Measurements from ENCODE around the gene SLC6A2.
"Not testable (repeated sequence)": the region's sequence is repeated elsewhere in the genome, so short reads cannot be mapped to it uniquely, and the experiment has no call there.

SLC6A2 gene

DNA sequence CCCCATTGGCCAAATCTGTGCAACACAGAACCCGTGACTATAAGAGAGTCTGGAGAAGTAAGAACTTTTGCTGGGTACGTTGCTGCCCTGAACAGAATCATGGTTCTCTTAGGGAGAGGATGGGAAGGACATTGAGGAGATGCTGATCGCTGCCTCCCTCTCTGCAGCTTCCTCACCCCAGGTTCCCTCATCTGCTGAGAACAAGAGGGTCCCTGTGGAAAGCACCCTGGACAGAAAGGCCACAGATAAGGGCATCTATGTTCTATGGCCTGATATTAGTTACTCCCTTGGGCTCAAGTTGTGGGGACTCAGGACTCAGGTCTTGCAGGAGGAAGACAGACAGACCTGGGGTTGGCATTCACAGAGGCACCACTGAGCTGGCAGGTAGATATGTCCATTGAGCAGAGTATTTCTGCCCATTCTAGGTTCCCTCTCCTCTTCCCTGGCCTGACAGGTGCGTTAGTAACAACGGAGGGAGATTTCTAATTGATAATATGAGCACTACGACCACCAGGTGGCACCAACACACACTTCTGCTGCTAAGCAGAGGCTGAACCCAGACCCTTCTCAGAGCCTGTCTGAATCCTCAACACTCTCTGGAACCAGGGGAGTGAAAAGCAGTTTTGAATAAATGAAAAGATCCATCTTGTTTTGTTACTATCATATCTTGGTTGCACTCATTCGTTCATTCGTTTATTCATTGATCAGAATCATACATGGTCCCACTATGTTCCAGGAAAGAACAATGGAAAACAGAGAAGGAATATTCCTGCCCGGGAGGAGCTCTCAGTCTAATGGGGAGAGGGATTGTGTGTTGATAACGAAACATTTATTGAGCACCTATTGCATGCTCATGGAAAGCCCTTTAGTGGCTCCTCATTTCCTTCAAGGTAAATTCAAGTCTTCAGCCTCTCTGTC is 56.4 kb downstream of the SLC6A2 start:
- peak; percentile 49 for DNase-seq (ENCODE audit: low read depth)

DNA sequence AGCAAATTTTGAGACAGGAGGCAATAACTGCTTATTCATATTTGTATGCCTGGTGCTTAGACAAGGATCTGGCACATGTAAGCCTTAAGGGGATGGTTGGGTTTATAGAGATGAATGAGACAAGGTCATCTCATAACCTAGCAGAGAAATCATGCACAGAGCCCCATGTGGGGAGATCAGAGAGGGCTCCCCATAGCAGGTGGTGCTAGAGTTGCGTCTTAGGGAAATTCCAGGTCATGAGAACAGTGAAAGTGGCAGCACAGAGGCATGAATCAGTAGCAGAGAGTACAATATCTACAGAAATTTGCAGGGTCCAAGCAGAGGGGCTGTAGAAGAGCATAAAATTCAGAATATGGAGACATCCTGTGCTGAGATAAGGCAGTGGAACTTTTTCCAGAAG is 57.3 kb downstream of the SLC6A2 start:
- no peak for DNase-seq (ENCODE audit: low read depth)

DNA sequence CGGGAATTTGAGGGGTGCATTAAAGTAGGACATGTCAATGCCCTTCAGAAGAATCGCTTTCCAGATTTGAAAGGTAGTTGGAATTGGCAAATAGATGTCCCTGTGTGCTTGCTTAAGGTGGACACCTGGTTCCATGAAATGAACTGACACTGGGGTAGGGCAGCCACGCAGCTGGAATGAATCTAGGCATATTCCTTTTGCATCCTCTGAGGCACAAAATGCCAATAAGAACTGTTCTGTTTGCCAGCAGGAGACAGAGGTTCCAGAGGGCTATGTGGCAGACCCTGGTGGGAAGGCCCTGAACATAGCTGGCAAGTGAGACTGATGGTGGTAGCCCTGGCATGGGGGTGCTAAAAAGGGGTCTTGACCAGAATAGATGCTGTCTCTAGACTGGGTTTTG is 61.5 kb downstream of the SLC6A2 start:
- DNase-seq (ENCODE audit: low read depth): no peak

DNA sequence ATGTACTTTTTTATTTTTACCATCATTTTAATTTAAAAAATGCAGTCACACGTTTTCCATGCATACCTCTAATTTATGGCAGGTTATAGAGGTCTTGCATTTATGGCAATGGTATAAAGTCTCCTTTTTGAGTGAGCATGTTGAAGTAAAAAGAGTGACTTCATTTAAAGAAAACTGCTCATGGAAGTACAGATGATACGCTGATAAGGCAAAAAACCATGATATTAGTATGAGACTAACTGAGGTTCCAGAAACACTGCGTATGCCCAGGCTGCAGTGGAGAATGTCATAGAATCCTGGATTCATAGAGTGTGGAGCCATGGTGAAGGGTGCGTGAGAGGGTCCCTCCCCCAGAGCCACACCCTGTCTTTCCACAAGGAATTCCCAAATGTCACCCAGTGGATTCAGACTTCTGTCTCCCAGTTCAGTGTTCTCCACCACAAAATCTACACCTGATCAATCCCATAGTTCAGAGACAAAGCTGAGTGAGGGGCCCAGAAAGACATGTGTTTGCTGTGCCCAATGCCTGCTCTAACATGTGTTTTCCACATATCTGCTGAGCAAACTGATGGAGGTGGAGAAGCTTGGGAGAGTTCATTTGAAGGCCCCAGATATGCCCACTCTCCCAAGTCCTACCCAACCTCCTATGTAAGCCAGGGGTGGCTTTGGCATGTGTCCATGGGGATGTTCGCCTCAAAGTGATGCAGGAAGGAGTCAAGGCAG is 69.4 kb downstream of the SLC6A2 start:
- DNase-seq (ENCODE audit: low read depth): no peak

DNA sequence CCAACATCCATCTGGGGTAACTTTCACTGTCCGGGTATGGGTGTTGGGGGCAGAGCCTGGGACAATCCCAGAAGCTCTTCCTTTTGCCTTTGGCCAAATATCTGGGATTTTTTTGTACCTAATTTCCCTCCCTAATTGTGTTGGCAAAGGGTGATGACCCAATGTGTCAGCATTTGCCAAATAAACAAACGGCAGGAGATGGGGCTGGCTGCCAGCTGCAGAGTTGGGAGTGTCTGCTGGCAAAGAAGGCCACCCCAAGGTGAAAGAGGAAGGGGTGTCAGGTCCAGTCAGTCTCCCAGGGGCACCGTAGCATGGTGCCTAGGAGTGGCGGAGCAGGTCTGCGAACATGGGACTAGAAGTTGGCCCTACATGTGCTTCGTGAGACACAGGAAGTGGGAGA is 73.0 kb downstream of the SLC6A2 start:
- DNase-seq (ENCODE audit: low read depth): no peak

DNA sequence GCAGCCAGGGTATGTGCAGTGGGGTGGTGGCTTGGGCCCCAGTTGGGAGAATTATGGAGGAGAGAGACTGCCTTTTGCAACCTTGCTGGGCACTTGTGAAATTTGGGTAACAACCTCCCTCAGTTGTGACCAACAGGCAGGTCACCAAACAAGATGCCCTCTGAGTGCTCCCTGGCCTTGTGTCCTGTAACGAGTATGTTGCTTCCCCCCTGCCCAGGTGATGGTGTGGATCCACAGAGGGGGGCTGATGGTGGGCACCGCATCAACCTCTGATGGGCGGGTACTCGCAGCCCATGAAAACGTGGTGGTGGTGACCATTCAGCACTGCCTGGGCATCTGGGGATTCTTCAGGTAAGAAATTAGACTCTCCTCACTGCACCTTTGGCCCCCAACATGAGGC is 74.3 kb downstream of the SLC6A2 start:
- no peak for DNase-seq (ENCODE audit: low read depth)

DNA sequence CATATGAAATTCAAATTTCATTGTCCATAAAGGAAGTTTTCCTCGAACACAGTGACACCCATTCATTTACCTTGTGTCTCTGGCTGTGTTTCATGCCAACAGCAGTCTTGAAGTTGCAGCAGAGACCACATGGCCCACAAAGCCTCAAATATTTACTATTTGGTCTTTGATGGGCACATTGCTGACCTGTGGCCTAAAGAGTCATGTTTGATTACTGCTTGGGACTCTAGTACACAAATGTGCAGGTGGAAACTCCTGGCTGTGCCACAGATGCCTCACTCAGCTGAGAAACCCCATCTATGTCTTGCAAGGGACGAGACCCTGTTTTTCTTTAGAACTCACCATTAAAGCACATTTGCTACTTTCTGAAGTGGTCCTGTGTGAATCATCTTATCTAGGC is 76.7 kb downstream of the SLC6A2 start:
- DNase-seq (ENCODE audit: low read depth): no peak

DNA sequence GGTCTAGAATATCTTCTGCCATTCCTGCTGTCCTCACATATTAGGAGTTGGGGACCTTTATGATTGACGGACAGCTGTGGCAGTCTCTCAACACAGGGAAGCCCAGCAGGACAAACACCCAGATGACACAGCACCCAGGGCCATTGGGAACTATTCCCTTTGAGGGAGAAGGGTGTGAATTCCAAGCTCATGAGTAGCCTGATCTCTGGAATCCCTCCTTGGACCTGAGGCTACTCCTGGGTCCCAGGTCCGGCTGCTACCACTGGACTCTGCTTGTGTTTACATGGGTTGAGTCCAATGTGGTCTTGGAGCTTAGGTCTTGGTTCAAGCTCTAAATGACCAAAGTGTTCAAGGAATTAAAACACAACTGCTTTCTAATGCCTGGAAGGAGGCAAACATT is 78.9 kb downstream of the SLC6A2 start:
- DNase-seq (ENCODE audit: low read depth): no peak

DNA sequence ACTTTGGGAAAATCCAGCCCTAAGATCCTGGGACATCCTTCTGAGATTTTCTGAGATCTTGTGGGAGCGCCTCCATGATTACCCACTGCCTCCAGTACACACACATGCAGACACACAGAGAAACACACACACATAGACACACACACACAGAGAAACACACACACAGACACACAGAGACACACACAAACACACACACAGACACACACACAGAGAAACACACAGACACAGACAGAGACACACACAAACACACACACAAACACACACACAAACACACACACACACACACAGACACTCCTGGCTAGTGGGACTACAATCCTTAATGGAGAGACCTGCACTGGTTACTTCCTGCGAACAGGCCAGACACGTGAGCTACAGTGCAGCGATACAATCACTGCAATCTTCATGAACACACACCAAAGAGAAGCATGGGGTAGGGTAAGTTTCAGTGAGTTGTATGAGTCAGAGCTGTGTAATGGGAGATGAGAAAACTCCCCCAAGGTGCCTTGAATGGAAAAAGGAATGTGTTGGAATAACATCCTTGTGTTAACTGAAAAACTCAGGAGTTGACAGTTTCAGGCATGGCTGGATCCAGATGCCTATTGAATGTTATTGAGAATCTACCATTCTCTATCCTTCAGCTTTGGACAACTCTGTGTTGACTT is 79.5 kb downstream of the SLC6A2 start:
- no peak for DNase-seq (ENCODE audit: low read depth)

DNA sequence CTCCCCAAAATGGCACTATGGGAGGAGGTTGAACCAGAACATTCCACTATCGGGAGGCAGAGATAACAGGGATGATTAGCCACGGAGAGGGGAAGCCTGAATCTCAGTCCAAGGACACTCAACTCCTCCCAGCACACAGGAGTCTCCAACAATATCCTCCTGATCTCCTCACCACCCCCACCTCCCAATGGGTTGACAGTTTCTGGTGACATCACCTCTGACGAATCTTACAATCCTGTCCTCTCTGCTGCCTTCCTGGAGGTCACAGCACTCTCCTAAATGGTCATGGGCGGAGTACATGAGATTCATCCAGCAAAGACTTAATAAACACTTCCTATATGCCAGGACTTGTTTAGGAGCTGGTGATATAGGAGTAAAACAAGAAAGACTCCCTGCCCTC is 80.9 kb downstream of the SLC6A2 start:
- DNase-seq (ENCODE audit: low read depth): no peak

- no peak for DNase-seq (ENCODE audit: low read depth)
Measured at GRCh38 chr16:55737318-55737717, 81.5 kb downstream of the SLC6A2 start.

DNA sequence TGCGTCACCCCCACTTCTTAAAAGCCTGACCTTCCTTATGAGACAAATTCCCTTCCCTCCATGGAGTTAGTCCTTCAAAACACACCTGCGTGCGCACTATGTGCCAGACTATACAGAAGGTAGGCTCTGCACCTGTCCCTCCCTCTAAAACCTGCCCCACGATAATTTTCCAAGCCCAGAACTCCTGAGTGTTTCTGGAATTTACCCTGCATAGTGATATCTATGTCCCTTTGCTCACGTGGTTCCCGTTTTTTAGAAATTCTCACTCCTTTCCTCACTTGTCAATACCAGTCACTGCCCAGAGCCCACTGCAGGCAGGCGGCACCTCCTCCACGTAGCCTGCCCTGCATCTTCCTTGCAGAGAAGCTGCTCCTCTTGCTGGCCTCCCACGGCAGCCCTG is 82.2 kb downstream of the SLC6A2 start:
- no peak for DNase-seq (ENCODE audit: low read depth)

GRCh38 chr16:55746081-55746480 is 90.3 kb downstream of the SLC6A2 start:
- no peak for DNase-seq (ENCODE audit: low read depth)

- no peak for DNase-seq (ENCODE audit: low read depth)
Measured at GRCh38 chr16:55747785-55748184, 92.0 kb downstream of the SLC6A2 start.

- DNase-seq (ENCODE audit: low read depth): not testable (repeated sequence)
Measured at GRCh38 chr16:55752465-55753144, 96.8 kb downstream of the SLC6A2 start.

DNA sequence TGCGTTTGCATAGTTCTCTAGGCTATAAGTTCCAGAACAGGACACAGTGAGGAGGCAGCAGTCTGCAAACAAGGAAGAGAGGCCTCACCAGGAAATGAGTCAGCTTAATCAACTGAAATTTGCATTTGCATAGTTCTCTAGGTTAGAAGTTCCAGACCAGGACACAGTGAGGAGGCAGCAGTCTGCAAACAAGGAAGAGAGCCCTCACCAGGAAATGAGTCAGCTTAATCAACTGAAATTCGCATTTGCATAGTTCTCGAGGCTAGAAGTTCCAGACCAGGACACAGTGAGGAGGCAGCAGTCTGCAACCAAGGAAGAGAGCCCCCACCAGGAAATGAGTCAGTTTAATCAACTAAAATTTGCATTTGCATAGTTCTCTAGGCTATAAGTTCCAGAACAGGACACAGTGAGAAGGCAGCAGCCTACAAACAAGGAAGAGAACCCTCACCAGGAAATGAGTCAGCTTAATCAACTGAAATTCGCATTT is 97.4 kb downstream of the SLC6A2 start:
- DNase-seq (ENCODE audit: low read depth): not testable (repeated sequence)
